PC-9 (cell line): ENCODE measurements around the gene NHLRC1. TPM values are rescaled to one million over a fixed set of nuclear protein-coding genes. Genes with fewer than 3 reads are reported as not detected.

Experiments used
- BruUV-seq: library from RNA; stranded (reverse); fragments of 400-500 nt; replicated peaks from 2 replicates; lab custom pipeline; 2021; lab: Mats Ljungman, UMichigan
- CTCF ChIA-PET: fragments of 300-600 bp; sonication (Branson Sonifier 250); formaldehyde crosslinking; loops from one replicate; lab custom pipeline; 2022; ENCODE audit warnings: antibody characterized with exemption; lab: Charles Lee
- POLR2A ChIA-PET: fragments of 300-600 bp; sonication (Branson Sonifier 250); formaldehyde crosslinking; loops from one replicate; lab custom pipeline; 2022; ENCODE audit warnings: antibody characterized with exemption; ENCODE audit not compliant: unreplicated experiment; lab: Charles Lee
- DNase-seq, 2 experiments: peaks; one replicate each; pipeline versions ENCODE4 v3.0.0 to v3.0.0-alpha.2; 2015 to 2022; ENCODE audit warnings: mixed read lengths in 1 of 2
- H2AFZ ChIP-seq: fragments of 200-600 bp; sonication (generic); 2 replicates; pipeline ENCODE4 v1.8.1; 2017; ENCODE audit warnings: antibody characterized with exemption
- H3F3A ChIP-seq: fragments of 200-600 bp; sonication (generic); 2 replicates; pipeline ENCODE4 v1.8.1; 2017; ENCODE audit warnings: antibody characterized with exemption, mild to moderate bottlenecking, low read depth; ENCODE audit not compliant: insufficient read depth
- H3K27ac ChIP-seq: fragments of 200-600 bp; sonication (generic); 2 replicates; pipeline ENCODE4 v1.6.1; 2016; ENCODE audit warnings: mixed run types
- H3K27me3 ChIP-seq: fragments of 200-600 bp; sonication (generic); 2 replicates; pipeline ENCODE4 v1.6.1; 2016; ENCODE audit warnings: low read depth, mixed run types; ENCODE audit not compliant: insufficient read depth
- H3K36me3 ChIP-seq: fragments of 200-600 bp; sonication (generic); 2 replicates; pipeline ENCODE4 v1.6.1; 2016; ENCODE audit warnings: low read depth, mixed run types
- H3K4me1 ChIP-seq: fragments of 200-600 bp; sonication (generic); replicated peaks from 2 replicates; pipeline ENCODE4 v1.6.1; 2016; ENCODE audit warnings: mixed run types; ENCODE audit not compliant: insufficient read depth
- H3K4me2 ChIP-seq: fragments of 200-600 bp; sonication (generic); 2 replicates; pipeline ENCODE4 v1.6.1; 2017; ENCODE audit warnings: mixed run types
- H3K4me3 ChIP-seq: fragments of 200-600 bp; sonication (generic); 2 replicates; pipeline ENCODE4 v1.6.1; 2016; ENCODE audit warnings: mixed run types
- H3K79me2 ChIP-seq: fragments of 200-600 bp; sonication (generic); 2 replicates; pipeline ENCODE4 v1.6.1; 2017; ENCODE audit warnings: low read depth, mixed run types
- H3K9me2 ChIP-seq: fragments of 200-600 bp; sonication (generic); 2 replicates; pipeline ENCODE4 v1.8.1; 2017; ENCODE audit warnings: mild to moderate bottlenecking; ENCODE audit not compliant: insufficient read depth
- H3K9me3 ChIP-seq: fragments of 200-600 bp; sonication (generic); 2 replicates; pipeline ENCODE4 v1.8.1; 2016; ENCODE audit warnings: low read depth; ENCODE audit not compliant: insufficient read depth
- H4K20me1 ChIP-seq: fragments of 200-600 bp; sonication (generic); 2 replicates; pipeline ENCODE4 v1.8.1; 2017; ENCODE audit not compliant: insufficient read depth
- EZH2 ChIP-seq: fragments of 200-600 bp; sonication (generic); IDR thresholded peaks from 2 replicates; pipeline ENCODE4 v1.8.0; 2017; ENCODE audit warnings: antibody characterized with exemption, low read depth
- intact Hi-C: fragments of 100-400 bp; cut with micrococcal nuclease; formaldehyde crosslinking; loops from one replicate; pipeline ENCODE4 v1.10.0; 2022; ENCODE audit not compliant: unreplicated experiment
- total RNA-seq: library from RNA; stranded (reverse); gene quantifications from 2 replicates; pipeline ENCODE4 v1.2.3, GENCODE V29; 2021
- TF ChIP-seq, protein P1 (sequence below): fragments of 200-600 bp; sonication (generic); conservative IDR thresholded peaks from 2 replicates; pipeline ENCODE4 v1.6.1; 2017; ENCODE audit warnings: mixed run types, antibody characterized with exemption, mild to moderate bottlenecking, moderate library complexity

Gene NHLRC1
- total RNA-seq, 1 experiment from 2014 or later = 1.0 TPM

- TF ChIP-seq, protein P1, sequence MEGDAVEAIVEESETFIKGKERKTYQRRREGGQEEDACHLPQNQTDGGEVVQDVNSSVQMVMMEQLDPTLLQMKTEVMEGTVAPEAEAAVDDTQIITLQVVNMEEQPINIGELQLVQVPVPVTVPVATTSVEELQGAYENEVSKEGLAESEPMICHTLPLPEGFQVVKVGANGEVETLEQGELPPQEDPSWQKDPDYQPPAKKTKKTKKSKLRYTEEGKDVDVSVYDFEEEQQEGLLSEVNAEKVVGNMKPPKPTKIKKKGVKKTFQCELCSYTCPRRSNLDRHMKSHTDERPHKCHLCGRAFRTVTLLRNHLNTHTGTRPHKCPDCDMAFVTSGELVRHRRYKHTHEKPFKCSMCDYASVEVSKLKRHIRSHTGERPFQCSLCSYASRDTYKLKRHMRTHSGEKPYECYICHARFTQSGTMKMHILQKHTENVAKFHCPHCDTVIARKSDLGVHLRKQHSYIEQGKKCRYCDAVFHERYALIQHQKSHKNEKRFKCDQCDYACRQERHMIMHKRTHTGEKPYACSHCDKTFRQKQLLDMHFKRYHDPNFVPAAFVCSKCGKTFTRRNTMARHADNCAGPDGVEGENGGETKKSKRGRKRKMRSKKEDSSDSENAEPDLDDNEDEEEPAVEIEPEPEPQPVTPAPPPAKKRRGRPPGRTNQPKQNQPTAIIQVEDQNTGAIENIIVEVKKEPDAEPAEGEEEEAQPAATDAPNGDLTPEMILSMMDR = no peak
- TF ChIP-seq EZH2 = no peak
- intact Hi-C loops = no loop called here
Observed at GRCh38 chr6:18118330-18118729, 4.1 kb downstream of the NHLRC1 start.

GRCh38 chr6:18117136-18117535, 5.3 kb downstream of the NHLRC1 start:
- intact Hi-C loops = no loop called here
- ChIA-PET CTCF (interaction anchor here (0.6 kb wide), 1 partner anchor 283 kb away, joined by 3 read pairs; no protein-coding TSS in a partner anchor), POLR2A (interaction anchor here (0.7 kb wide), 1 partner anchor 124 kb away, joined by 3 read pairs; no protein-coding TSS in a partner anchor)
- Histone ChIP-seq H3K27me3 (no peaks in the 10 kb centered on the region), H3K9me3 (no peaks in the 10 kb centered on the region), H3K36me3 (no peaks in the 10 kb centered on the region), H3K4me2 (no peak overlapping the region), H3K79me2 (no peaks in the 10 kb centered on the region), H4K20me1 (no peaks in the 10 kb centered on the region), H3K4me3 (no peak overlapping the region), H3K9me2 (no peaks in the 10 kb centered on the region), H2AFZ (no peak overlapping the region), H3K27ac (no peak overlapping the region), H3F3A (no peaks in the 10 kb centered on the region), H3K4me1 (no peaks in the 10 kb centered on the region)
- no peak for TF ChIP-seq EZH2
- TF ChIP-seq, protein P1 = no peak
- BruUV-seq = no TSS peak
- no peak for DNase-seq

More at GRCh38 chr6:18118330-18118729, 4.1 kb downstream of the NHLRC1 start:
- no peaks in the 10 kb centered on the region for H3K9me3 ChIP-seq
- no peak overlapping the region for H3K27ac ChIP-seq
- ChIA-PET CTCF (no interaction called here), POLR2A (no interaction called here)
- DNase-seq = no peak
- no peaks in the 10 kb centered on the region for H3K27me3 ChIP-seq
- H3K4me3 ChIP-seq = no peak overlapping the region
- H3K36me3 ChIP-seq = no peaks in the 10 kb centered on the region
- BruUV-seq = no TSS peak
- H3K9me2 ChIP-seq = no peaks in the 10 kb centered on the region
- H3F3A ChIP-seq = no peaks in the 10 kb centered on the region
- H3K4me1 ChIP-seq = no peaks in the 10 kb centered on the region
- H3K4me2 ChIP-seq = no peak overlapping the region
- H2AFZ ChIP-seq = no peak overlapping the region
- H3K79me2 ChIP-seq = no peaks in the 10 kb centered on the region
- H4K20me1 ChIP-seq = no peaks in the 10 kb centered on the region

DNA sequence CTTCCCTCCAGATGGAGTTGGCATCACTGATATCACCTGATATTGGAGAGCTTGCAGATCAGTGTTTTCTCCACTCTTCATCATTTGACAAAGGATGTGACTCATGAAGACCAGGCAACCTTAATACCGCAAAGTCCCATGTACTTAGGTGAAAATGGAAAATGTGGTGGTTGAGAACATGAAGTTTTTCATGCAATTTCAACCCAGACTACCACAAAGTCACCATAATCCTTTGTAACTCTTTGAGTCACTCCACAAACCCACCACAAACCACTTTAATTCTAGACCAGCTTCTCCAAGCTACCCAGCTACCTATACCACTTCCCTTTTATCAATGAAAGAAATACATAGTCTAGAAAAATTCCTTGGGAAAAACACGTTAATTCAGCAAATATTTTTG, 7.1 kb downstream of the NHLRC1 start:
- H3K9me3 ChIP-seq = no peaks in the 10 kb centered on the region
- ChIA-PET POLR2A (interaction anchor here (0.6 kb wide), 1 partner anchor 265 kb away, joined by 4 read pairs; no protein-coding TSS in a partner anchor), CTCF (no interaction called here)
- H3K27ac ChIP-seq = no peak overlapping the region
- no peaks in the 10 kb centered on the region for H3K79me2 ChIP-seq
- intact Hi-C loops = no loop called here
- no peak overlapping the region for H3K4me2 ChIP-seq
- H3K27me3 ChIP-seq = no peaks in the 10 kb centered on the region
- no peak for DNase-seq
- no peak overlapping the region for H3K4me3 ChIP-seq
- BruUV-seq = no TSS peak
- no peaks in the 10 kb centered on the region for H3F3A ChIP-seq
- no peak overlapping the region for H2AFZ ChIP-seq
- TF ChIP-seq, protein P1 = no peak
- TF ChIP-seq EZH2 = no peak
- no peaks in the 10 kb centered on the region for H3K36me3 ChIP-seq
- no peaks in the 10 kb centered on the region for H4K20me1 ChIP-seq
- no peaks in the 10 kb centered on the region for H3K9me2 ChIP-seq
- no peaks in the 10 kb centered on the region for H3K4me1 ChIP-seq
